Measurements from ENCODE around the gene HNRNPM.
A peak's percentile ranks its signal among the peaks of the same experiment; 100 is the strongest.
"Not testable (repeated sequence)": the region's sequence is repeated elsewhere in the genome, so short reads cannot be mapped to it uniquely, and the experiment has no call there.

The HNRNPM gene

DNA sequence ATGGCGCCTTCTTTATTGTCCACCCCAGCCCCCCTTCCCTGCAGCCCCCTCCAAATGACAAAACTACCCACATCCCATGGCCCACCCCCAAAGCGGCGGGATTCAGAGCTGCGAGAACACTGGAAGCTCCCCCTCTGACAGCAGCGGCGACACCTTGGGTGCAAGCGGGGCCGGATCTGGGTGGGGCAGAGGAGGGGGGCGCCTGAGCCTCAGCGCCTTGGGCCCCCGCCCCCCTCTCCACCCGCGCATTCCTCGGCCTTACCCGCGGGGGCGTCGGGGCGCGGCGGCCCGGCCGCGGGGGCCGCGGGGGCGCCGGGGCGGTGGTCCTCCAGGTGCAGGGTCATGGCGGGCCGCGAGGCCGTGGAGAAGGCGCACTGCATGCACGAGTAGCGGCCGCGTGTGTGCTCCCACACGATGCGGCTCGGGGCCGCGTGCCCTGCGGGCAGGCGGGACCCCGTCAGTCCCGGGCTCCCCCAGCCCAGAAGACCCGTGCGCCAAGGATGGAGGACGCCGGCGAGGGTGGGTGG lies 65.9 kb downstream of the HNRNPM start:
- Histone ChIP-seq H3K27ac (no peak overlapping the region), H3K27me3 (no peaks in the 10 kb centered on the region), H3K4me3 (ENCODE audit: low read depth in 1 of 2, low read length in 1 of 2) (no peak overlapping the region), H3K4me1 (ENCODE audit: control insufficient read depth in 1 of 2, insufficient read depth in 1 of 2, low read depth in 1 of 2, low read length in 1 of 2) (peaks cover 42 to 51% of the 10 kb centered on the region in 2 experiments), H3K9me3 (no peaks in the 10 kb centered on the region), H3K36me3 (no peaks in the 10 kb centered on the region)
- TF ChIP-seq, protein P1, sequence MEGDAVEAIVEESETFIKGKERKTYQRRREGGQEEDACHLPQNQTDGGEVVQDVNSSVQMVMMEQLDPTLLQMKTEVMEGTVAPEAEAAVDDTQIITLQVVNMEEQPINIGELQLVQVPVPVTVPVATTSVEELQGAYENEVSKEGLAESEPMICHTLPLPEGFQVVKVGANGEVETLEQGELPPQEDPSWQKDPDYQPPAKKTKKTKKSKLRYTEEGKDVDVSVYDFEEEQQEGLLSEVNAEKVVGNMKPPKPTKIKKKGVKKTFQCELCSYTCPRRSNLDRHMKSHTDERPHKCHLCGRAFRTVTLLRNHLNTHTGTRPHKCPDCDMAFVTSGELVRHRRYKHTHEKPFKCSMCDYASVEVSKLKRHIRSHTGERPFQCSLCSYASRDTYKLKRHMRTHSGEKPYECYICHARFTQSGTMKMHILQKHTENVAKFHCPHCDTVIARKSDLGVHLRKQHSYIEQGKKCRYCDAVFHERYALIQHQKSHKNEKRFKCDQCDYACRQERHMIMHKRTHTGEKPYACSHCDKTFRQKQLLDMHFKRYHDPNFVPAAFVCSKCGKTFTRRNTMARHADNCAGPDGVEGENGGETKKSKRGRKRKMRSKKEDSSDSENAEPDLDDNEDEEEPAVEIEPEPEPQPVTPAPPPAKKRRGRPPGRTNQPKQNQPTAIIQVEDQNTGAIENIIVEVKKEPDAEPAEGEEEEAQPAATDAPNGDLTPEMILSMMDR (IDR thresholded peaks at IDR 0.05), result no peak

GRCh38 chr19:8511573-8512101 lies 66.9 kb downstream of the HNRNPM start:
- no peak overlapping the region for H3K27ac ChIP-seq
- no peak overlapping the region for H3K4me3 ChIP-seq (ENCODE audit: low read depth in 1 of 2, low read length in 1 of 2)
- no peaks in the 10 kb centered on the region for H3K36me3 ChIP-seq
- no peaks in the 10 kb centered on the region for H3K27me3 ChIP-seq
- H3K9me3 ChIP-seq, result no peaks in the 10 kb centered on the region
- H3K4me1 ChIP-seq (ENCODE audit: control insufficient read depth in 1 of 2, insufficient read depth in 1 of 2, low read depth in 1 of 2, low read length in 1 of 2), result peaks cover 43 to 51% of the 10 kb centered on the region in 2 experiments
- TF ChIP-seq, protein P1 (IDR thresholded peaks at IDR 0.05), result no peak

GRCh38 chr19:8512115-8512967 lies 67.6 kb downstream of the HNRNPM start:
- Histone ChIP-seq H3K27ac (peak overlapping the region; percentile 98), H3K4me1 (ENCODE audit: control insufficient read depth in 1 of 2, insufficient read depth in 1 of 2, low read depth in 1 of 2, low read length in 1 of 2) (peaks cover 48 to 54% of the 10 kb centered on the region in 2 experiments), H3K27me3 (no peaks in the 10 kb centered on the region), H3K4me3 (ENCODE audit: low read depth in 1 of 2, low read length in 1 of 2) (no peak overlapping the region), H3K36me3 (no peaks in the 10 kb centered on the region), H3K9me3 (no peaks in the 10 kb centered on the region)
- TF ChIP-seq, protein P1 (IDR thresholded peaks at IDR 0.05), result no peak

- Histone ChIP-seq H3K27ac (peak overlapping the region; percentile 98), H3K27me3 (no peaks in the 10 kb centered on the region), H3K36me3 (no peaks in the 10 kb centered on the region), H3K4me1 (ENCODE audit: control insufficient read depth in 1 of 2, insufficient read depth in 1 of 2, low read depth in 1 of 2, low read length in 1 of 2) (peaks cover 56 to 62% of the 10 kb centered on the region in 2 experiments), H3K4me3 (ENCODE audit: low read depth in 1 of 2, low read length in 1 of 2) (peak overlapping the region; percentile 78 to 100), H3K9me3 (no peaks in the 10 kb centered on the region)
- TF ChIP-seq, protein P1 (IDR thresholded peaks at IDR 0.05), result no peak
Measured at GRCh38 chr19:8513036-8513686, 68.4 kb downstream of the HNRNPM start.

DNA sequence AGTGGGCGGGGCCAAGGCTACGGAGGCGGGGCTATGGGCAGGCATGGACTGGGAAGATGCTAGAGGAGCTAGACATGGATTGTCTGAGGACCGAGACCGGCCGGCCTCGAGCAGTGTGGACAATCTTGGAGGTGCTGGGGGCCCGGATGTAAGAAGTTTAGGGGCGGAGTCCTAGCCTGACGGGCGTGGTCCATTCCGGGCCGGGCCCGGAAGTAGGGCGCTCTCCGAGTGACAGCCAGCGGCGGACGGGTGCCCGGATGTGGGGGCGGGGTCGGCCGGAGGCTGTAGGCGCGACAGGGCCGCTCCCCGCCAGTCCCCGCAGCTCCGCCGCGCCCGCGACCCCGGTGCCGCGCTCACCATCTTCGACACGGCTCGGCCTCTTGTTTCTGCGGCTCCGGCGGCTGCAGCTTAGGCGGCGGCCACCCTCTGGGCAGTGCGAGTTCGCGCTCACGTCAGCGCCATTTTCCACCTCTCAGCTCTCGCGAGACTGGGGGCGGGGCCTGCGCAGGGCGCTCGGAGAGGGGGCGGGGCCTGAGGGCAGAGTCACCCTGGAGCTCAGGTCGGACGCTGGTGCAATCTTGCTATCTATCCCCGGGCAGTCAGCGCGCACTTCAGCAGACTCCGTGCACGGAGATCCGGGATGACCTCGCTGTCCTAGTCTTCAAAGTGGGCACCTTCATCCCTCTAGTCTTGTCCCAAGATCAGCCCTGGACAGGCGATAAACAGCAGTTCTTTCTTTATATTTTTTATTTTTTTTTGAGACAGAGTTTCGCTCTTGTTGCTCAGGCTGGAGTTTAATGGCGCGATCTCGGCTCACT lies 69.1 kb downstream of the HNRNPM start, which contains the start of gene ZNF414:
Gene ZNF414 (minus strand): TSS at position 481 of the 818 bp plus-strand sequence. CDS start 121 bp downstream, at position 360.
- Histone ChIP-seq H3K4me3 (ENCODE audit: low read depth in 1 of 2, low read length in 1 of 2) (peak within 1 kb of the TSS; percentile 78 to 100), H3K27ac (peak within 1 kb of the TSS; percentile 98), H3K36me3 (no peaks in the 10 kb centered on the region), H3K9me3 (no peaks in the 10 kb centered on the region), H3K4me1 (ENCODE audit: control insufficient read depth in 1 of 2, insufficient read depth in 1 of 2, low read depth in 1 of 2, low read length in 1 of 2) (peaks cover 64 to 69% of the 10 kb centered on the region in 2 experiments), H3K27me3 (no peaks in the 10 kb centered on the region)
- TF ChIP-seq, protein P1 (IDR thresholded peaks at IDR 0.05), result peak; percentile 28

DNA sequence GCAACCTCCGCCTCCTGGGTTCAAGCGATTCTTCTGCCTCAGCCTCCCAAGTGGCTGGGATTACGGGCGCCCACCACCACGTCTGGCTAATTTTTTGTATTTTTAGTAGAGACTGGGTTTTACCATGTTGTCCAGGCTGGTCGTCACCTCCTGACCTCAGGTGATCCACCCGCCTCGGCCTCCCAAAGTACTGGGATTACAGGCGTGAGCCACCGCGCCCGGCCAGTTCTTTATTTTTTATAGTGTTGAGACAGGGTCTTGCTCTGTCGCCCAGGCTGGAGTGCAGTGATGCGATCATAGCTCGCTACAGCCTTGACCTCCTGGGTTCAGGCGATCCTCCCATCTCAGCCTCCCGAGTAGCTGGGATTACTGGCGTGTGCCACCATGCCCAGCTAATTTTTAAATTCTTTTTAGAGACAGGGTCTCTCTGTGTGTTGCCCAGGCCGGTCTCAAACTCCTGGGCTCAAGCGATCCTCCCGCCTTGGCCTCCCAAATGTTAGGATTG lies 69.8 kb downstream of the HNRNPM start:
- Histone ChIP-seq H3K4me3 (ENCODE audit: low read depth in 1 of 2, low read length in 1 of 2) (peak overlapping the region; percentile 78 to 100), H3K4me1 (ENCODE audit: control insufficient read depth in 1 of 2, insufficient read depth in 1 of 2, low read depth in 1 of 2, low read length in 1 of 2) (peaks cover 68 to 74% of the 10 kb centered on the region in 2 experiments), H3K27ac (peak overlapping the region; percentile 98)
- not testable (repeated sequence) for H3K27me3 ChIP-seq, H3K36me3 ChIP-seq, H3K9me3 ChIP-seq

Data from neutrophil (primary cell).